C4-2B (cell line): ENCODE measurements around the gene CFAP54.

Source experiments
- CTCF ChIP-seq: fragments of 450-650 bp; conservative IDR thresholded peaks from 2 replicates; pipeline ENCODE4 v1.5.1; 2017; ENCODE audit warnings: mild to moderate bottlenecking
- ZFX ChIP-seq: fragments of 450-650 bp; IDR thresholded peaks from 2 replicates; pipeline ENCODE4 v1.6.1; 2017

GRCh38 chr12:96506776-96507175, 17.4 kb downstream of the CFAP54 start:
- no peak for TF ChIP-seq CTCF
- no peak for TF ChIP-seq ZFX
